Vagina (tissue), 2 donors: Measurements from ENCODE around the gene GNG7.

Experiments used
- POLR2A ChIP-seq, 2 donors: fragments of 450-650 bp; IDR thresholded peaks; one replicate each; pipeline ENCODE4 v1.6.1; 2017; ENCODE audit warnings: antibody characterized with exemption in 2 of 2, mild to moderate bottlenecking in 2 of 2, moderate library complexity in 2 of 2
- POLR2AphosphoS5 ChIP-seq, 2 donors: sonication (generic); formaldehyde crosslinking; IDR thresholded peaks; one replicate each; pipeline ENCODE4 v1.9.0; 2017; ENCODE audit warnings: antibody characterized with exemption in 2 of 2, mild to moderate bottlenecking in 2 of 2, low read depth in 1 of 2; ENCODE audit not compliant: insufficient read depth in 1 of 2
- TF ChIP-seq, protein P1 (sequence below), 3 experiments: fragments of 450-650 bp in 2 of 3; fragments of 200-600 bp in 1 of 3; sonication (generic) in 1 of 3; IDR thresholded peaks; one replicate each; pipeline ENCODE4 v1.5.1; 2017 to 2019; ENCODE audit warnings: antibody characterized with exemption in 3 of 3, mild to moderate bottlenecking in 2 of 3, moderate library complexity in 2 of 3

- TF ChIP-seq POLR2AphosphoS5 (IDR thresholded peaks at IDR 0.05; ENCODE audit: insufficient read depth in 1 of 2, low read depth in 1 of 2): no peak
- TF ChIP-seq, protein P1, sequence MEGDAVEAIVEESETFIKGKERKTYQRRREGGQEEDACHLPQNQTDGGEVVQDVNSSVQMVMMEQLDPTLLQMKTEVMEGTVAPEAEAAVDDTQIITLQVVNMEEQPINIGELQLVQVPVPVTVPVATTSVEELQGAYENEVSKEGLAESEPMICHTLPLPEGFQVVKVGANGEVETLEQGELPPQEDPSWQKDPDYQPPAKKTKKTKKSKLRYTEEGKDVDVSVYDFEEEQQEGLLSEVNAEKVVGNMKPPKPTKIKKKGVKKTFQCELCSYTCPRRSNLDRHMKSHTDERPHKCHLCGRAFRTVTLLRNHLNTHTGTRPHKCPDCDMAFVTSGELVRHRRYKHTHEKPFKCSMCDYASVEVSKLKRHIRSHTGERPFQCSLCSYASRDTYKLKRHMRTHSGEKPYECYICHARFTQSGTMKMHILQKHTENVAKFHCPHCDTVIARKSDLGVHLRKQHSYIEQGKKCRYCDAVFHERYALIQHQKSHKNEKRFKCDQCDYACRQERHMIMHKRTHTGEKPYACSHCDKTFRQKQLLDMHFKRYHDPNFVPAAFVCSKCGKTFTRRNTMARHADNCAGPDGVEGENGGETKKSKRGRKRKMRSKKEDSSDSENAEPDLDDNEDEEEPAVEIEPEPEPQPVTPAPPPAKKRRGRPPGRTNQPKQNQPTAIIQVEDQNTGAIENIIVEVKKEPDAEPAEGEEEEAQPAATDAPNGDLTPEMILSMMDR (IDR thresholded peaks at IDR 0.05): no peak
- no peak for TF ChIP-seq POLR2A (IDR thresholded peaks at IDR 0.05)
Observed at GRCh38 chr19:2582984-2583956, 119.2 kb downstream of the GNG7 start.
